Stimulated activated CD4-positive, alpha-beta T cell treated with anti-CD3 and anti-CD28 coated beads, TNF-alpha, amount 100 ng/mL, for 48 hours (primary cell): ENCODE data around the gene POLD1.

ENCODE experiments used
- DNase-seq, 3 donors: peaks; one replicate each; pipeline ENCODE4 v3.0.0-alpha.2; 2020; ENCODE audit warnings: low read depth in 3 of 3

The POLD1 gene

GRCh38 chr19:50466706-50467039 is 82.5 kb downstream of the POLD1 start:
- DNase-seq: no peak

GRCh38 chr19:50467566-50467965 is 83.4 kb downstream of the POLD1 start:
- DNase-seq: no peak
